GM12872 (cell line): ENCODE measurements around the gene KIAA1671.

ENCODE experiments used
- TF ChIP-seq, protein P1 (sequence below): IDR thresholded peaks from 3 replicates; pipeline ENCODE4 v1.5.1; 2011; ENCODE audit warnings: low read depth, mild to moderate bottlenecking, low read length, moderate library complexity; ENCODE audit not compliant: insufficient read depth

KIAA1671 gene

DNA sequence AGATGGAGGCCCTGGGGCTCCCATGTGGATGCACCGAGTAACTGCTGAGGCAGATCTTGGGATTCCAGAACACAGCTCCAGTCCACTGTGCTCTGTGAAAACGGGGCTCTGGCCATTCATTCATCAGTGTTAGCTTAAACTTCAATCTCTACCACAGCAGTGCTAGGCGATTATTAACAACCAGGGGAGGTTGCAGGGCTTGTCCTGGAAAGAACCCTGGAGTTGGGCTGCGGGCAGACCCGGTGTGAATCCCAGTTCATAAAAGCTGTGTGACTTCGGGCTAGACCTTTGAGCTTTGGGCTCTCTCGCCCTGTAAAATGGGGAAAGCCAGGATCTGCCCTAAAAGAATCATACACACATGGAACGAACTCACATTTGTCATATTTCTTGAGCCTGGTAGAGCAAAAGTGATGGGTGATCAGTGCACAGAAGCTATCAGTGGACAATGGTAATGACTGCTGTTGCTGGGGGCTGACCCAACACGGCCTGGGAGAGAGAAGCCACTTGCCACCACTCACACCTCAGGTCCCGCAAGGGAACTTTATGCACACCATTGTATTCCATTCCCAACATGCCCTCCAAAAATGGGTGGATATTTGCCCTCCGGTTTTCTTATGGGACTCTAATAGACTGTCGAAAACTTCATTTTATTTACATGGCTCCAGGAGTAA lies 231.6 kb downstream of the KIAA1671 start:
- TF ChIP-seq, protein P1, sequence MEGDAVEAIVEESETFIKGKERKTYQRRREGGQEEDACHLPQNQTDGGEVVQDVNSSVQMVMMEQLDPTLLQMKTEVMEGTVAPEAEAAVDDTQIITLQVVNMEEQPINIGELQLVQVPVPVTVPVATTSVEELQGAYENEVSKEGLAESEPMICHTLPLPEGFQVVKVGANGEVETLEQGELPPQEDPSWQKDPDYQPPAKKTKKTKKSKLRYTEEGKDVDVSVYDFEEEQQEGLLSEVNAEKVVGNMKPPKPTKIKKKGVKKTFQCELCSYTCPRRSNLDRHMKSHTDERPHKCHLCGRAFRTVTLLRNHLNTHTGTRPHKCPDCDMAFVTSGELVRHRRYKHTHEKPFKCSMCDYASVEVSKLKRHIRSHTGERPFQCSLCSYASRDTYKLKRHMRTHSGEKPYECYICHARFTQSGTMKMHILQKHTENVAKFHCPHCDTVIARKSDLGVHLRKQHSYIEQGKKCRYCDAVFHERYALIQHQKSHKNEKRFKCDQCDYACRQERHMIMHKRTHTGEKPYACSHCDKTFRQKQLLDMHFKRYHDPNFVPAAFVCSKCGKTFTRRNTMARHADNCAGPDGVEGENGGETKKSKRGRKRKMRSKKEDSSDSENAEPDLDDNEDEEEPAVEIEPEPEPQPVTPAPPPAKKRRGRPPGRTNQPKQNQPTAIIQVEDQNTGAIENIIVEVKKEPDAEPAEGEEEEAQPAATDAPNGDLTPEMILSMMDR = no peak

DNA sequence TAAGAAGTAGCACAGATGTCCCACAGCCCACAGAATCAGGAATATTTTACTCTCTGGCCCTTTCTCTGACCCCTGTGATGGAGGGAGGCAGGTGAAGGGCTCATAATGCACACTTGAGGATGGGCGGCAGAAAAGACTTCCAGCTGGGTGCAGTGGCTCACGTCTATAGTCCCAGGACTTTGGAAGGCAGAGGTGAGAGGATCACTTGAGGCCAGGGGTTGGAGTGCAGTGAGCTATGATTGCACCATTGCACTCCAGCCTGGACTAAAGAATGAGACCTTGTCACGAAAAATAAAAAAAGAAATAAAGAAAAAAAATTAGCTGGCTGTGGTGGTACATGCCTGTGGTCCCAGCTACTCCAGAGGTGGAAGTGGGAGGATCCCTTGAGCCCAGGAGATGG lies 233.6 kb downstream of the KIAA1671 start:
- TF ChIP-seq, protein P1 = no peak

GRCh38 chr22:25187469-25187868 lies 235.0 kb downstream of the KIAA1671 start:
- TF ChIP-seq, protein P1 = no peak

- TF ChIP-seq, protein P1 = no peak
Observed at GRCh38 chr22:25192406-25192805, 239.9 kb downstream of the KIAA1671 start.

- TF ChIP-seq, protein P1 = no peak
Observed at GRCh38 chr22:25193130-25193529, 240.6 kb downstream of the KIAA1671 start.

GRCh38 chr22:25193548-25193947 lies 241.0 kb downstream of the KIAA1671 start:
- TF ChIP-seq, protein P1 = no peak

DNA sequence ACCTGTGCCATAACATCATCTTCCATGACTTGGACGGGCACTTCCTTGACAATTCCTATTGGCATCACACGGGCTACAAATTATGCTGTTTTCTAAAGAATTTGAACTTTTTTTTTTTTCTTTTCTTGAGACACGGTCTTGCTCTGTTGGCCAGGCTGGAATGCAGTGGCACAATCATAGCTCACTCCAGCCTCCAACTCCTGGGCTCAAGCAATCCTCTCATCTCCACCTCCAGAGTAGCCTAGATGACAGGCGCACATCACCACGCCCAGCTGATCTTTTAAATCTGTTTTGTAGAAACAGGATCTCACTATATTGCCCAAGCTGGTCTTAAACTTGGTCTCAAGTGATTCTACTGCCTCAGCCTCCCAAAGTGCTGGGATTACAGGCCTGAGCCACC lies 243.8 kb downstream of the KIAA1671 start:
- TF ChIP-seq, protein P1 = no peak
